Transverse colon (tissue), 4 donors: ENCODE results near the gene OLFML2A. TPM values are rescaled to one million over a fixed set of nuclear protein-coding genes. Genes with fewer than 3 reads are reported as not detected.

Experiments
- DNase-seq: peaks from one replicate; pipeline ENCODE4 v3.0.0-alpha.2; 2019
- H3K27ac ChIP-seq, 4 donors: fragments of 200-600 bp; sonication (generic); 2 replicates each; pipeline ENCODE4 v1.5.1; 2016 to 2018; ENCODE audit warnings: inconsistent platforms in 4 of 4
- H3K27me3 ChIP-seq: fragments of 200-600 bp; sonication (generic); 2 replicates; pipeline ENCODE4 v1.5.1; 2017; ENCODE audit warnings: inconsistent platforms
- H3K36me3 ChIP-seq, 4 donors: fragments of 200-600 bp; sonication (generic); 2 replicates each; pipeline ENCODE4 v1.5.1; 2017 to 2019; ENCODE audit warnings: inconsistent platforms in 4 of 4
- H3K4me1 ChIP-seq, 4 donors: fragments of 200-600 bp; sonication (generic); 2 replicates each; pipeline ENCODE4 v1.5.1; 2017 to 2020; ENCODE audit warnings: inconsistent platforms in 4 of 4
- H3K4me3 ChIP-seq, 4 donors: fragments of 200-600 bp; sonication (generic); 1 replicate in 1 of 4; 2 replicates in 3 of 4; pipeline versions ENCODE4 v1.5.1 to v1.6.1; 2017 to 2019; ENCODE audit warnings: inconsistent platforms in 4 of 4
- H3K9me3 ChIP-seq, 2 donors: fragments of 200-600 bp; sonication (generic); 2 replicates each; pipeline ENCODE4 v1.5.1; 2017 to 2019; ENCODE audit warnings: inconsistent platforms in 2 of 2
- CTCF ChIP-seq, 5 experiments: fragments of 200-600 bp in 3 of 5; fragments of 450-650 bp in 2 of 5; sonication (generic) in 3 of 5; IDR thresholded peaks; 1 replicate in 2 of 5; 2 replicates in 3 of 5; pipeline ENCODE4 v1.5.1; 2016 to 2017; ENCODE audit warnings: antibody characterized with exemption in 5 of 5, inconsistent platforms in 3 of 5, mild to moderate bottlenecking in 2 of 5, moderate library complexity in 1 of 5
- EP300 ChIP-seq: sonication (generic); formaldehyde crosslinking; IDR thresholded peaks from one replicate; pipeline ENCODE4 v1.6.1; 2017; ENCODE audit warnings: antibody characterized with exemption, low read depth
- POLR2A ChIP-seq: fragments of 450-650 bp; IDR thresholded peaks from one replicate; pipeline ENCODE4 v1.6.1; 2016; ENCODE audit warnings: antibody characterized with exemption, mild to moderate bottlenecking, moderate library complexity
- POLR2AphosphoS5 ChIP-seq, 3 donors: sonication (generic); formaldehyde crosslinking; IDR thresholded peaks; one replicate each; pipeline ENCODE4 v1.6.1; 2016; ENCODE audit warnings: antibody characterized with exemption in 3 of 3
- WGBS, 2 donors: methylation state at CpG; one replicate each; pipeline ENCODE4 v1.1.5; 2018; ENCODE audit warnings: low coverage in 1 of 2; 5-methylcytosine and 5-hydroxymethylcytosine counted together
- in situ Hi-C, 4 donors: fragments of 200-750 bp; cut with MboI; loops; one replicate each; pipeline versions ENCODE4 v1.15.0 to v1.15.1; 2017; ENCODE audit warnings: low sequenced_read_pairs in 3 of 4, low pct_ligation_motif_present in 1 of 4, low pct_unique_long_range_greater_than_20kb in 1 of 4
- intact Hi-C: fragments of 100-400 bp; cut with DNase I; formaldehyde crosslinking; loops from one replicate; pipeline ENCODE4 v1.15.1; 2023; ENCODE audit warnings: low total_unique reads
- total RNA-seq, 4 donors: library from RNA; depleted of rRNA; stranded (reverse); fragments of >200 nt; gene quantifications; one replicate each; pipeline ENCODE4 v1.1.0, GENCODE V29; 2016

The OLFML2A gene
- total RNA-seq, 4 donors from 2014 or later, result 9.4 to 59.1 (median 16.0) TPM

- 90 to 94% methylated on average over 2 of the region's 2 CpGs for WGBS, 2 donors
- Histone ChIP-seq H3K27me3 (peaks cover 19% of the 10 kb centered on the region), H3K4me1 (peaks cover 0 to 15% (median 0%) of the 10 kb centered on the region in 4 donors), H3K4me3 (no peak overlapping the region), H3K9me3 (no peaks in the 10 kb centered on the region), H3K36me3 (no peaks in the 10 kb centered on the region), H3K27ac (no peak overlapping the region)
- intact Hi-C loops, result no loop called here
- no peak for DNase-seq
- in situ Hi-C loops, result no loop called here
- TF ChIP-seq POLR2A, result no peak
- no peak for TF ChIP-seq CTCF (IDR thresholded peaks at IDR 0.05)
- TF ChIP-seq POLR2AphosphoS5 (IDR thresholded peaks at IDR 0.05), result no peak
- no peak for TF ChIP-seq EP300
These were observed 20.9 kb upstream of the OLFML2A start for GRCh38 chr9:124756011-124756410.

- no peaks in the 10 kb centered on the region for H3K9me3 ChIP-seq
- no peak overlapping the region for H3K4me3 ChIP-seq
- no peaks in the 10 kb centered on the region for H3K36me3 ChIP-seq
- H3K27me3 ChIP-seq, result peaks cover 23% of the 10 kb centered on the region
- no peak for TF ChIP-seq EP300
- no peak for TF ChIP-seq CTCF (IDR thresholded peaks at IDR 0.05)
- TF ChIP-seq POLR2AphosphoS5 (IDR thresholded peaks at IDR 0.05), result no peak
- no peak for TF ChIP-seq POLR2A
- H3K27ac ChIP-seq, result no peak overlapping the region
- 49 to 54% methylated on average over 6 of the region's 6 CpGs for WGBS, 2 donors
- in situ Hi-C loops (no loop called here), intact Hi-C loops (no loop called here)
- H3K4me1 ChIP-seq, result peaks cover 0 to 15% (median 0%) of the 10 kb centered on the region in 4 donors
- no peak for DNase-seq
These were observed 19.3 kb upstream of the OLFML2A start for GRCh38 chr9:124757616-124758015.

DNA sequence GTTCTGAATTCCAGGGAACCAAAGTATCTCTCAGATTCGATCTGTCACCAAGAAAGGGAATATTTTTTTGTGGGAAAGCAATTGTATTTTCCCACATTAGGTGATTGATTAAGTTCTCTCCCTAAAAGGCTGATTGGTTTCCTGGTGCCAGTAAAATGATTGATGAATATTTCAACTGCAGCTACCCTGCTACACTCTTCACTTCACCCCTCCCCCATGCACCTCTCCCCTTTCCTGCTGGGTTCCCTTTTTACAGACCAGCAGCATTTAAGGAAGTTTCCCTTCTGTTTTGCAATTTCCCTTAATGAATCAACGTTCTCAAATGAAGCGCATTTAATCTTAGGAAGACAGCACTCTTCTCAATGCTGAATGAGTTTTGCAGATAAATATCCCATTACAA lies 18.9 kb upstream of the OLFML2A start:
- Histone ChIP-seq H3K27ac (no peak overlapping the region), H3K9me3 (no peaks in the 10 kb centered on the region), H3K36me3 (no peaks in the 10 kb centered on the region), H3K27me3 (peaks cover 28% of the 10 kb centered on the region), H3K4me3 (no peak overlapping the region), H3K4me1 (peaks cover 0 to 15% (median 0%) of the 10 kb centered on the region in 4 donors)
- TF ChIP-seq EP300 (no peak), POLR2AphosphoS5 (IDR thresholded peaks at IDR 0.05) (no peak)
- 36 to 43% methylated on average over 3 of the region's 3 CpGs for WGBS, 2 donors
- no peak for DNase-seq
- in situ Hi-C loops (no loop called here), intact Hi-C loops (no loop called here)

DNA sequence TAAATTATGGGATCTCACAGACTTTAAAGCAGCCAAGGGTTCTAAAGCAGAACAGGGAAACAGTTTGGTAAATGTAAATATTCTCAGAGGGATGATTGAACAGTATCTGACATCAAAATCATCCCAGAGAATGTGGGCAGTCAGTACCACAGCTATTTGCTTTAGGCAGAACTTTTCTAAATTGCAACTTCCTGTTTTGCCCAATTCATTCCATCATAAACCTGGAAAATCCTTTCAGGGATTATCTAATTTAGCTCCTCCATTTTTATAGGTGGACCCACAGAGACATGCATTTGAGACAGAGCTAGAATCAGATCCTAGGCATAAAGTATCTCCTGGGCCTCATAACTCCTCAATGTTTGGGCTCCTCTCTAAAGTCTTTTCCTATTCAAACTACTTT lies 18.2 kb upstream of the OLFML2A start:
- TF ChIP-seq CTCF (IDR thresholded peaks at IDR 0.05) (no peak), POLR2AphosphoS5 (IDR thresholded peaks at IDR 0.05) (no peak), POLR2A (no peak), EP300 (no peak)
- in situ Hi-C loops, result no loop called here
- intact Hi-C loops, result no loop called here
- Histone ChIP-seq H3K9me3 (no peaks in the 10 kb centered on the region), H3K27ac (no peak overlapping the region), H3K36me3 (no peaks in the 10 kb centered on the region), H3K4me3 (no peak overlapping the region), H3K4me1 (peaks cover 0 to 15% (median 0%) of the 10 kb centered on the region in 4 donors), H3K27me3 (peaks cover 30% of the 10 kb centered on the region)
- no peak for DNase-seq

DNA sequence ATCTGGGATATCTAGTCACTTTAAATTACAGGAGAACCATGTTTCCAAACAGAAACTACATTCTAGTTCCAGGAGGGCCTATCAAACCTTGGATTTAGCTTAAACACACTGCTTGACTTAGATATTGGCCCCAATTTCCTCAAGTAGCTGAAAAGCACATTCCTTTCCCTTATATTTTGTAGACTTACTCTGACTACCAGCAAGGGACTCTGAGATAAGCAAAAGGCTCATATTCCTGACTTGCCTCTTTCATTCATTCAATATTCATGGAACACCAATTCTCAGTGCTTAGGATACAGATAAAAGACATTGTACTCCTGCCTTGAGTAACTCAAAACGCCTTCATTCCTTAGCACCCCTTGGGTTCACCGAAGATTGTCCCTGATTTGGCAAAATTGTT lies 17.6 kb upstream of the OLFML2A start:
- no peak for DNase-seq
- Histone ChIP-seq H3K4me1 (peaks cover 0 to 15% (median 0%) of the 10 kb centered on the region in 4 donors), H3K27me3 (peaks cover 30% of the 10 kb centered on the region), H3K36me3 (no peaks in the 10 kb centered on the region), H3K9me3 (no peaks in the 10 kb centered on the region), H3K4me3 (no peak overlapping the region), H3K27ac (no peak overlapping the region)
- TF ChIP-seq POLR2A (no peak), CTCF (IDR thresholded peaks at IDR 0.05) (no peak), POLR2AphosphoS5 (IDR thresholded peaks at IDR 0.05) (no peak), EP300 (no peak)
- in situ Hi-C loops, result no loop called here
- 93% methylated on average over 2 of the region's 2 CpGs; no CpG with 5 or more reads in 1 of the 2 donors for WGBS, 2 donors
- intact Hi-C loops, result no loop called here
